ENCODE data around the gene SPTBN1. TPM values are rescaled to one million over a fixed set of nuclear protein-coding genes. Genes with fewer than 3 reads are reported as not detected.

The SPTBN1 gene
- total and polyA plus RNA-seq, 9 of the 15 experiments (the other 6 are each of a cell fraction or from before 2014, with no cell fraction given): 8.9 to 66.8 (median 31.4) TPM

DNA sequence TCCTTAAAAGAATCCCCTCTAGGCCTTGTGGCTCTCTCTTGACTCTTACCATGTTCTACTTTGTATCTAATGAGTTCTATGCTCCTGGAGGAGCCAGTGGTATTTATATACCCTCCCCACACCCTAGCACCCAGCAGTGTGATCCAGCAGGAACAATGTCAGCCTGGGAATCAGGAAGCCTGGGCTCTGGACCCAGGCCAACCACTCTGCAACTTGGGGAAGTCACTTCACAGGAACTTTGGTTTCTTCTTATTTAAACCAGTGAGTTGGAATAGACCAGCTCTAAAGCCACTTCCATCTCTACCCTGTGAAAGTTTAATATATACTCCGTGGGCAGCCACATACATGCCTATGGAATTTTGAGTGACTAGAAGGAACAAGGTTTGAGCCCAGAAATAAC lies 11.6 kb upstream of the SPTBN1 start:
- CTCF ChIA-PET (ENCODE audit: low intra/inter-chr PET ratio): no interaction called here
- 0% methylated on average over 1 of the region's 1 CpG for WGBS (ENCODE audit: insufficient coverage, low coverage, missing lambda C conversion rate)
- Histone ChIP-seq H3K4me3 (no peak overlapping the region), H3K27ac (ENCODE audit: extremely low read depth, low read depth, low read length) (no peak overlapping the region), H3K4me2 (ENCODE audit: insufficient read depth, low read length) (no peak overlapping the region), H3K9ac (ENCODE audit: insufficient read depth in 1 of 2, low read depth in 2 of 2, low read length in 2 of 2) (no peak overlapping the region), H3K27me3 (ENCODE audit: control insufficient read depth in 2 of 2, insufficient read depth in 2 of 2, low read length in 2 of 2) (peaks cover 4 to 8% of the 10 kb centered on the region in 2 experiments; a peak in 2 of 5 replicates), H3K79me2 (ENCODE audit: control insufficient read depth, insufficient read depth, low read length) (no peaks in the 10 kb centered on the region), H3K9me3 (replicated peaks; ENCODE audit: control insufficient read depth, insufficient read depth, low read depth, low read length) (no peaks in the 10 kb centered on the region), H3K36me3 (ENCODE audit: control insufficient read depth, insufficient read depth, low read length) (no peaks in the 10 kb centered on the region), H4K20me1 (replicated peaks; ENCODE audit: control insufficient read depth, insufficient read depth, low read length) (no peaks in the 10 kb centered on the region), H2AFZ (ENCODE audit: low read depth, low read length) (no peak overlapping the region), H3K9me1 (ENCODE audit: control insufficient read depth, insufficient read depth, low read length) (no peaks in the 10 kb centered on the region), H3K4me1 (replicated peaks in 1 of 2; ENCODE audit: control insufficient read depth in 2 of 2, insufficient read depth in 2 of 2, low read length in 2 of 2) (no peaks in the 10 kb centered on the region)
- POLR2A ChIA-PET: no interaction called here
- ATAC-seq (no peak), DNase-seq (ENCODE audit: extremely low read depth in 1 of 4, low spot score in 3 of 4) (no peak), FAIRE-seq (no peak)
- TF ChIP-seq SAFB2 (IDR thresholded peaks at IDR 0.05; ENCODE audit: borderline replicate concordance, low read depth, low read length, severe bottlenecking): no peak
- no peak for TF ChIP-seq CEBPB (tag; IDR thresholded peaks at IDR 0.05)
- TF ChIP-seq, protein P1, sequence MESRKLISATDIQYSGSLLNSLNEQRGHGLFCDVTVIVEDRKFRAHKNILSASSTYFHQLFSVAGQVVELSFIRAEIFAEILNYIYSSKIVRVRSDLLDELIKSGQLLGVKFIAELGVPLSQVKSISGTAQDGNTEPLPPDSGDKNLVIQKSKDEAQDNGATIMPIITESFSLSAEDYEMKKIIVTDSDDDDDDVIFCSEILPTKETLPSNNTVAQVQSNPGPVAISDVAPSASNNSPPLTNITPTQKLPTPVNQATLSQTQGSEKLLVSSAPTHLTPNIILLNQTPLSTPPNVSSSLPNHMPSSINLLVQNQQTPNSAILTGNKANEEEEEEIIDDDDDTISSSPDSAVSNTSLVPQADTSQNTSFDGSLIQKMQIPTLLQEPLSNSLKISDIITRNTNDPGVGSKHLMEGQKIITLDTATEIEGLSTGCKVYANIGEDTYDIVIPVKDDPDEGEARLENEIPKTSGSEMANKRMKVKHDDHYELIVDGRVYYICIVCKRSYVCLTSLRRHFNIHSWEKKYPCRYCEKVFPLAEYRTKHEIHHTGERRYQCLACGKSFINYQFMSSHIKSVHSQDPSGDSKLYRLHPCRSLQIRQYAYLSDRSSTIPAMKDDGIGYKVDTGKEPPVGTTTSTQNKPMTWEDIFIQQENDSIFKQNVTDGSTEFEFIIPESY (CRISPR knock-in tag; IDR thresholded peaks at IDR 0.05): no peak
- no peak for TF ChIP-seq BACH1 (tag; IDR thresholded peaks at IDR 0.05)
- TF ChIP-seq ZNF408 (CRISPR knock-in tag; IDR thresholded peaks at IDR 0.05; ENCODE audit: low read depth): no peak
- TF ChIP-seq, protein P2, sequence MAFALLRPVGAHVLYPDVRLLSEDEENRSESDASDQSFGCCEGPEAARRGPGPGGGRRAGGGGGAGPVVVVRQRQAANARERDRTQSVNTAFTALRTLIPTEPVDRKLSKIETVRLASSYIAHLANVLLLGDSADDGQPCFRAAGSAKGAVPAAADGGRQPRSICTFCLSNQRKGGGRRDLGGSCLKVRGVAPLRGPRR (CRISPR knock-in tag; IDR thresholded peaks at IDR 0.05): no peak
- no peak for TF ChIP-seq TAF1 (IDR thresholded peaks at IDR 0.05; ENCODE audit: control insufficient read depth, extremely low read depth, insufficient read depth, low read length, severe bottlenecking)
- TF ChIP-seq, protein P3, sequence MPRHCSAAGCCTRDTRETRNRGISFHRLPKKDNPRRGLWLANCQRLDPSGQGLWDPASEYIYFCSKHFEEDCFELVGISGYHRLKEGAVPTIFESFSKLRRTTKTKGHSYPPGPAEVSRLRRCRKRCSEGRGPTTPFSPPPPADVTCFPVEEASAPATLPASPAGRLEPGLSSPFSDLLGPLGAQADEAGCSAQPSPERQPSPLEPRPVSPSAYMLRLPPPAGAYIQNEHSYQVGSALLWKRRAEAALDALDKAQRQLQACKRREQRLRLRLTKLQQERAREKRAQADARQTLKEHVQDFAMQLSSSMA (CRISPR knock-in tag; IDR thresholded peaks at IDR 0.05): no peak
- no TSS peak for BruUV-seq (replicated peaks)
- in situ Hi-C loops (cut with MboI) (no loop called here), intact Hi-C loops (cut with micrococcal nuclease) (no loop called here)

Data from K562 (cell line).